RWPE2 (cell line): Measurements from ENCODE around the gene NUP210.

Source experiments
- ATAC-seq: fragments of 200-7000 bp; cut with Tn5 transposase; 3 replicates; pipeline ENCODE4 v1.9.1; 2021; ENCODE audit warnings: low read depth
- DNase-seq: peaks from one replicate; pipeline ENCODE4 v3.0.0-alpha.2; 2020; ENCODE audit warnings: low spot score
- H3K27ac ChIP-seq: fragments of 450-650 bp; 2 replicates; pipeline ENCODE4 v1.5.1; 2017; ENCODE audit warnings: mild to moderate bottlenecking; ENCODE audit not compliant: poor library complexity, severe bottlenecking
- H3K27me3 ChIP-seq: fragments of 250-450 bp; sonication (Bioruptor Pico); 2 replicates; pipeline ENCODE4 v1.5.1; 2021; ENCODE audit warnings: mild to moderate bottlenecking, moderate library complexity; ENCODE audit not compliant: insufficient read depth, poor library complexity, severe bottlenecking
- H3K36me3 ChIP-seq: fragments of 250-450 bp; sonication (Bioruptor Pico); 2 replicates; pipeline ENCODE4 v1.5.1; 2020; ENCODE audit warnings: low read depth, mild to moderate bottlenecking, moderate library complexity
- H3K4me1 ChIP-seq: fragments of 250-450 bp; sonication (Bioruptor Pico); 2 replicates; pipeline ENCODE4 v1.5.1; 2021; ENCODE audit warnings: mild to moderate bottlenecking, moderate library complexity; ENCODE audit not compliant: insufficient read depth, poor library complexity, severe bottlenecking
- H3K4me3 ChIP-seq: fragments of 250-450 bp; sonication (Bioruptor Pico); 2 replicates; pipeline ENCODE4 v1.5.1; 2021; ENCODE audit warnings: mild to moderate bottlenecking, moderate library complexity; ENCODE audit not compliant: severe bottlenecking
- H3K9me3 ChIP-seq: fragments of 250-450 bp; sonication (Bioruptor Pico); 2 replicates; pipeline ENCODE4 v1.5.1; 2021; ENCODE audit warnings: mild to moderate bottlenecking, moderate library complexity; ENCODE audit not compliant: severe bottlenecking
- CTCF ChIP-seq: fragments of 450-650 bp; IDR thresholded peaks from one replicate; pipeline ENCODE4 v1.5.1; 2017; ENCODE audit warnings: mild to moderate bottlenecking, moderate library complexity; ENCODE audit not compliant: poor library complexity, severe bottlenecking

Gene NUP210

DNA sequence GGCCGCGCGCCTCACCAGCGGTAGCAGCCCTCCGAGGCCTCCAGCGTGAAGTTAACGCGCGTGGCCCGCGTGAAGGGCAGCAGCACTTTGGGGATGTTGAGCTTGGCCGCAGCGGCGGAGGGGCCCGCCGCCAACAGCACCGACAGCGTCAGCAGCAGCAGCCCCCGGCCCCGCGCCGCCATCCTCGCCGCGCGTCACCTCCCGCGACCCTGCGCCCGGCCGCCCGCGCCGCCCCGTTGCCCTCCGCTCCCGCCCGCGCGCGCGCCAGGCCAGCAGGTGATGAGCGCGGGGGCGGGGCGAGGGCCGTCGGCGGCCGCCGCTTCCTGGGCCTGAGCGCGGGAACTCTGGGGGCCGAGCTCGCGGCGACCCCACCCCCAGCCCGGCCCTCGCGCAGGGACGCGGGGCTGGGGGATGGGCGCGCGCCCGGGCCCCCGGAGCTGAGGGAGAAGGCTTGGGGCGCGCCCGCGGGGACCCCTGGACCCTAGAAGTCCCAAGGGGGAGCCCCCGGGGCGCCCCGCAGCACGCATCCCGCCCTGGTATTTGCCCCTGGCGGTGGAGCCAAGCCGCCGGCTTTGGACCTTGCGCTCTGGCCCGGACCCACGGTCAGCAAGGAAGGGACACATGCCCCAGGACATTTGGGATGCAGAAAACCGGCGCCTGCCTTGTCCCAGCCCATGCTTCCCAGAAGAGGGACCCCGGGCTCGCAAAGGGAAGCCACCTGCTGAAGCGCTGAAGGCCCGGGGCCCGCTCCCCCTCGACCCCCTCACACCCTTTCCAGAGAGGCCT, at the start of gene NUP210:
TSS of gene NUP210 (minus strand) at position 278 of the 786 bp plus-strand sequence. CDS start at position 182, 96 bp downstream.
- no peaks in the 10 kb centered on the region for H3K9me3 ChIP-seq
- TF ChIP-seq CTCF = no peak
- DNase-seq (no peak), ATAC-seq (peak; percentile 50)
- no peaks in the 10 kb centered on the region for H3K36me3 ChIP-seq
- peak within 1 kb of the TSS; percentile 57 for H3K4me3 ChIP-seq
- no peak within 1 kb of the TSS for H3K27ac ChIP-seq
- H3K4me1 ChIP-seq = no peaks in the 10 kb centered on the region
- peaks cover 6% of the 10 kb centered on the region for H3K27me3 ChIP-seq

- TF ChIP-seq CTCF = no peak
Observed at GRCh38 chr3:13466781-13467180, 46.7 kb upstream of the NUP210 start.

DNA sequence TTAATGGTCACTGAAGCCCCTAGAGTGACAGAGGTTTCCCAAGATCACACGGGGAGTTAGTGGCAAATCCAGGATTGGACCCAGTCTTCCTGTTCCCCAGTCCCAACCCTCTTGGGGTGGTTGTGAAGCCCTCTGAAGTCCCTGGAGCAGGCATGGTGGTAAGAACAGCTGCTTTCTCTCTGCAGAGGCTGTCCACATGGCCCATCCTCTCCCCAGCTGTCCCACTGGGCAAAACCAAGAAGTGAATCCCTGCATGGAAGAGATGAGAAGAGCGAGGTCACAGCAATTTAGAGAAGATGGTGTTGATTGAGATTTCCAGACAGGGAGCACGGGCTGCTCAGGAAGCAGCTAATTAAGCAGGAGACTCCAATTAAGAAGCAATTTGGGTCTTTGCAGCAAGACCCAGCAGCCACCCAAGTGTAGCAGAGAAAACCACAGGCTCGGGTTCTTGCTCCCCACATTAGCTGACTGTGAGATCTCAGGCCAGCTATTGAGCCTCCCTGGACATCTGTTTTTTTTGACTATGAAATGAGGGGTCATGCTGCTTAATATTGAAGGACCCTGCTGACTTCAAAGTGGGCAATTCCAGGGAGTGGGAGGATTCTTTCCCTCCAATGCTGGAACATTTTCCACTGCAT, 45.2 kb upstream of the NUP210 start:
- Histone ChIP-seq H3K4me3 (no peak overlapping the region), H3K27ac (no peak overlapping the region), H3K27me3 (no peaks in the 10 kb centered on the region), H3K4me1 (no peaks in the 10 kb centered on the region), H3K9me3 (no peaks in the 10 kb centered on the region), H3K36me3 (no peaks in the 10 kb centered on the region)
- no peak for ATAC-seq
- TF ChIP-seq CTCF = no peak
- no peak for DNase-seq

More at GRCh38 chr3:13466781-13467180, 46.7 kb upstream of the NUP210 start:
- H3K4me3 ChIP-seq = no peak overlapping the region
- H3K4me1 ChIP-seq = no peaks in the 10 kb centered on the region
- no peaks in the 10 kb centered on the region for H3K27me3 ChIP-seq
- no peaks in the 10 kb centered on the region for H3K36me3 ChIP-seq
- DNase-seq (no peak), ATAC-seq (no peak)
- no peaks in the 10 kb centered on the region for H3K9me3 ChIP-seq
- no peak overlapping the region for H3K27ac ChIP-seq

- Histone ChIP-seq H3K4me3 (no peak overlapping the region), H3K27ac (no peak overlapping the region), H3K4me1 (no peaks in the 10 kb centered on the region), H3K27me3 (no peaks in the 10 kb centered on the region), H3K36me3 (no peaks in the 10 kb centered on the region), H3K9me3 (no peaks in the 10 kb centered on the region)
- no peak for ATAC-seq
- DNase-seq = no peak
- no peak for TF ChIP-seq CTCF
Observed at GRCh38 chr3:13463618-13464400, 43.7 kb upstream of the NUP210 start.
